Upper lobe of right lung (tissue), 1 donor: ENCODE measurements around the gene HMG20A. TPM values are rescaled to one million over a fixed set of nuclear protein-coding genes. Genes with fewer than 3 reads are reported as not detected.

Source experiments
- ATAC-seq: fragments of 200-7000 bp; cut with Tn5 transposase; one replicate; pipeline ENCODE4 v1.9.1; 2020; ENCODE audit warnings: mild to moderate bottlenecking, moderate library complexity
- DNase-seq: peaks from one replicate; pipeline ENCODE4 v3.0.0-alpha.2; 2020
- H3K27ac ChIP-seq: fragments of 200-600 bp; one replicate; pipeline ENCODE4 v1.8.0; 2022
- H3K27me3 ChIP-seq: fragments of 200-600 bp; one replicate; pipeline ENCODE4 v1.8.0; 2022; ENCODE audit warnings: mild to moderate bottlenecking
- H3K36me3 ChIP-seq: fragments of 200-600 bp; one replicate; pipeline ENCODE4 v1.8.0; 2022
- H3K4me1 ChIP-seq: fragments of 200-600 bp; one replicate; pipeline ENCODE4 v1.8.0; 2022
- H3K4me3 ChIP-seq: fragments of 200-600 bp; one replicate; pipeline ENCODE4 v1.8.0; 2022; ENCODE audit warnings: mild to moderate bottlenecking
- H3K9me3 ChIP-seq: fragments of 200-600 bp; one replicate; pipeline ENCODE4 v1.8.0; 2022
- CTCF ChIP-seq: fragments of 200-600 bp; IDR thresholded peaks from one replicate; pipeline ENCODE4 v1.8.0; 2022; ENCODE audit warnings: antibody characterized with exemption
- intact Hi-C: fragments of 100-400 bp; cut with DNase I; formaldehyde crosslinking; loops from one replicate; pipeline ENCODE4 v1.11.0; 2022
- total RNA-seq: library from RNA; stranded (reverse); fragmentation: NEBNext Ultra II Directional; extraction: Animal tissue kit (Norgen Biotek cat#: 25700); gene quantifications from one replicate; pipeline ENCODE4 v1.2.1, GENCODE V29; 2021
- donor health status: DM: no; HTN: yes; CAD: no; lungs with severe emphysema.

The HMG20A gene
- total RNA-seq, 1 donor from 2014 or later, result 41.9 TPM

- DNase-seq (no peak), ATAC-seq (no peak)
- Histone ChIP-seq H3K4me3 (no peak overlapping the region), H3K36me3 (no peaks in the 10 kb centered on the region), H3K9me3 (peaks cover 15% of the 10 kb centered on the region), H3K27me3 (no peaks in the 10 kb centered on the region), H3K4me1 (peaks cover 15% of the 10 kb centered on the region), H3K27ac (no peak overlapping the region)
- intact Hi-C loops, result no loop called here
- TF ChIP-seq CTCF, result no peak
Observed at GRCh38 chr15:77391372-77391951, 29.2 kb upstream of the HMG20A start.

- Histone ChIP-seq H3K4me3 (no peak overlapping the region), H3K36me3 (no peaks in the 10 kb centered on the region), H3K4me1 (peaks cover 13% of the 10 kb centered on the region), H3K9me3 (peaks cover 19% of the 10 kb centered on the region), H3K27me3 (no peaks in the 10 kb centered on the region), H3K27ac (no peak overlapping the region)
- TF ChIP-seq CTCF, result no peak
- no peak for ATAC-seq
- DNase-seq, result no peak
- intact Hi-C loops, result no loop called here
Observed at GRCh38 chr15:77392762-77393470, 27.8 kb upstream of the HMG20A start.

- TF ChIP-seq CTCF, result no peak
- H3K4me1 ChIP-seq, result peaks cover 13% of the 10 kb centered on the region
- DNase-seq, result no peak
- peaks cover 22% of the 10 kb centered on the region for H3K9me3 ChIP-seq
- H3K36me3 ChIP-seq, result no peaks in the 10 kb centered on the region
- ATAC-seq, result no peak
- H3K27me3 ChIP-seq, result no peaks in the 10 kb centered on the region
- H3K27ac ChIP-seq, result no peak overlapping the region
- intact Hi-C loops, result no loop called here
- H3K4me3 ChIP-seq, result no peak overlapping the region
Observed at GRCh38 chr15:77393471-77393840, 27.2 kb upstream of the HMG20A start.

GRCh38 chr15:77395013-77395774 is 25.5 kb upstream of the HMG20A start:
- Histone ChIP-seq H3K27me3 (no peaks in the 10 kb centered on the region), H3K9me3 (peaks cover 31% of the 10 kb centered on the region), H3K36me3 (no peaks in the 10 kb centered on the region), H3K27ac (no peak overlapping the region), H3K4me1 (peaks cover 13% of the 10 kb centered on the region), H3K4me3 (no peak overlapping the region)
- no peak for TF ChIP-seq CTCF
- DNase-seq (no peak), ATAC-seq (no peak)
- intact Hi-C loops, result no loop called here

GRCh38 chr15:77396692-77397091 is 24.0 kb upstream of the HMG20A start:
- DNase-seq (no peak), ATAC-seq (no peak)
- intact Hi-C loops, result no loop called here

More at GRCh38 chr15:77396692-77397091, 24.0 kb upstream of the HMG20A start:
- peaks cover 31% of the 10 kb centered on the region for H3K9me3 ChIP-seq
- no peaks in the 10 kb centered on the region for H3K27me3 ChIP-seq
- H3K4me1 ChIP-seq, result peaks cover 3% of the 10 kb centered on the region
- H3K36me3 ChIP-seq, result no peaks in the 10 kb centered on the region
- TF ChIP-seq CTCF, result no peak
- H3K4me3 ChIP-seq, result no peak overlapping the region
- no peak overlapping the region for H3K27ac ChIP-seq
